H1 (cell line): ENCODE data around the gene IRAK1BP1. TPM values are rescaled to one million over a fixed set of nuclear protein-coding genes. Genes with fewer than 3 reads are reported as not detected.

ENCODE experiments used
- CTCF ChIA-PET: fragments of 300-600 bp; sonication (Branson Sonifier 250); formaldehyde crosslinking; loops from one replicate; lab custom pipeline; 2021; ENCODE audit not compliant: partially characterized antibody; lab: Charles Lee
- POLR2A ChIA-PET: fragments of 300-600 bp; sonication (Branson Sonifier 250); formaldehyde crosslinking; loops from one replicate; lab custom pipeline; 2021; ENCODE audit warnings: inconsistent platforms; ENCODE audit not compliant: partially characterized antibody; lab: Charles Lee
- DNase-seq, 2 experiments: peaks; one replicate each; pipeline versions ENCODE4 v3.0.0 to v3.0.0-alpha.2; 2010 to 2022; ENCODE audit warnings: low spot score in 2 of 2, low read depth in 1 of 2, mixed read lengths in 1 of 2
- FAIRE-seq: peaks from 2 replicates; lab custom pipeline; 2011; peaks lifted over from hg19 to GRCh38; lab: Jason Lieb, UNC
- H2AFZ ChIP-seq: 2 replicates; pipeline ENCODE4 v1.8.1; 2012; ENCODE audit warnings: low read length, inconsistent platforms
- H2AK5ac ChIP-seq: 2 replicates; pipeline ENCODE4 v1.6.1; 2013; ENCODE audit warnings: low read depth, low read length
- H2BK120ac ChIP-seq: replicated peaks from 2 replicates; pipeline ENCODE3; 2013; ENCODE audit warnings: low read depth, low read length, inconsistent platforms
- H2BK12ac ChIP-seq: 2 replicates; pipeline ENCODE4 v1.6.1; 2013; ENCODE audit warnings: low read depth, low read length
- H2BK15ac ChIP-seq: 2 replicates; pipeline ENCODE4 v1.6.1; 2013; ENCODE audit warnings: low read length
- H2BK20ac ChIP-seq: 2 replicates; pipeline ENCODE4 v1.6.1; 2013; ENCODE audit warnings: low read length
- H2BK5ac ChIP-seq: 2 replicates; pipeline ENCODE4 v1.6.1; 2013; ENCODE audit warnings: low read depth, low read length
- H3K14ac ChIP-seq: 2 replicates; pipeline ENCODE4 v1.6.1; 2013; ENCODE audit warnings: inconsistent platforms; ENCODE audit not compliant: insufficient read length
- H3K18ac ChIP-seq: 2 replicates; pipeline ENCODE4 v1.6.1; 2013; ENCODE audit warnings: low read length; ENCODE audit errors: extremely low read depth
- H3K23ac ChIP-seq: 2 replicates; pipeline ENCODE4 v1.6.1; 2013; ENCODE audit warnings: inconsistent platforms; ENCODE audit not compliant: insufficient read length
- H3K23me2 ChIP-seq: 2 replicates; pipeline ENCODE4 v1.6.1; 2013; ENCODE audit warnings: low read depth, low read length
- H3K27ac ChIP-seq: 2 replicates; pipeline ENCODE4 v1.6.1; 2011; ENCODE audit warnings: low read depth, low read length, inconsistent platforms
- H3K27me3 ChIP-seq, 4 experiments: replicated peaks in 1 of 4; 1 replicate in 1 of 4; 2 replicates in 3 of 4; pipeline versions ENCODE4 v1.6.1 to v1.8.1; 2011 to 2013; ENCODE audit warnings: low read length in 3 of 4, mild to moderate bottlenecking in 3 of 4, inconsistent platforms in 2 of 4, mixed read lengths in 2 of 4, moderate library complexity in 1 of 4; ENCODE audit not compliant: control insufficient read depth in 3 of 4, insufficient read depth in 3 of 4; ENCODE audit errors: extremely low read depth in 1 of 4
- H3K36me3 ChIP-seq, 4 experiments: 2 replicates each; pipeline versions ENCODE4 v1.6.1 to v1.8.1; 2011 to 2013; ENCODE audit warnings: mild to moderate bottlenecking in 4 of 4, low read length in 3 of 4, moderate library complexity in 2 of 4, control low read depth in 1 of 4, inconsistent platforms in 1 of 4; ENCODE audit not compliant: insufficient read depth in 4 of 4, control insufficient read depth in 2 of 4
- H3K4ac ChIP-seq: replicated peaks from 2 replicates; pipeline ENCODE3; 2013; ENCODE audit warnings: low read length, low read depth, mixed read lengths, inconsistent platforms; ENCODE audit not compliant: insufficient read length
- H3K4me1 ChIP-seq, 4 experiments: replicated peaks in 1 of 4; 1 replicate in 1 of 4; 2 replicates in 3 of 4; pipeline versions ENCODE4 v1.6.1 to v1.8.1; 2011 to 2013; ENCODE audit warnings: low read length in 3 of 4, inconsistent platforms in 2 of 4, mixed read lengths in 1 of 4; ENCODE audit not compliant: insufficient read depth in 4 of 4, control insufficient read depth in 3 of 4
- H3K4me2 ChIP-seq, 2 experiments: 2 replicates each; pipeline versions ENCODE4 v1.6.1 to v1.8.1; 2011 to 2013; ENCODE audit warnings: low read depth in 2 of 2, low read length in 2 of 2, control low read depth in 1 of 2, inconsistent platforms in 1 of 2, mild to moderate bottlenecking in 1 of 2; ENCODE audit not compliant: insufficient read depth in 1 of 2
- H3K4me3 ChIP-seq, 4 experiments: fragments of 200-600, 300-600 bp in 1 of 4; sonication (generic), shearing (Covaris generic), sonication (Bioruptor Twin) in 1 of 4; 2 replicates each; pipeline versions ENCODE4 v1.5.1 to v1.8.1; 2011 to 2016; ENCODE audit warnings: low read length in 4 of 4, low read depth in 3 of 4, control low read depth in 2 of 4, inconsistent platforms in 2 of 4, mild to moderate bottlenecking in 2 of 4, mixed read lengths in 1 of 4, moderate library complexity in 1 of 4; ENCODE audit not compliant: insufficient read depth in 2 of 4; ENCODE audit errors: extremely low read depth in 1 of 4
- H3K56ac ChIP-seq: replicated peaks from 2 replicates; pipeline ENCODE3; 2013; ENCODE audit warnings: low read depth, mild to moderate bottlenecking, mixed read lengths, low read length, inconsistent platforms; ENCODE audit not compliant: insufficient read length
- H3K79me1 ChIP-seq: 2 replicates; pipeline ENCODE4 v1.6.1; 2013; ENCODE audit warnings: low read depth, low read length, control low read depth
- H3K79me2 ChIP-seq, 2 experiments: 2 replicates each; pipeline versions ENCODE4 v1.6.1 to v1.8.1; 2012 to 2013; ENCODE audit warnings: low read length in 2 of 2, mild to moderate bottlenecking in 2 of 2, inconsistent platforms in 1 of 2; ENCODE audit not compliant: insufficient read depth in 2 of 2, control insufficient read depth in 1 of 2
- H3K9ac ChIP-seq, 4 experiments: replicated peaks in 1 of 4; 1 replicate in 1 of 4; 2 replicates in 3 of 4; pipeline versions ENCODE4 v1.6.1 to v1.8.1; 2011 to 2013; ENCODE audit warnings: low read depth in 3 of 4, low read length in 3 of 4, control low read depth in 2 of 4, mild to moderate bottlenecking in 2 of 4, moderate library complexity in 2 of 4, inconsistent platforms in 1 of 4; ENCODE audit errors: extremely low read depth in 1 of 4
- H3K9me3 ChIP-seq, 2 experiments: 2 replicates each; pipeline versions ENCODE4 v1.6.1 to v1.8.1; 2012 to 2013; ENCODE audit warnings: mild to moderate bottlenecking in 2 of 2, moderate library complexity in 2 of 2, control low read depth in 1 of 2, inconsistent platforms in 1 of 2, low read depth in 1 of 2, low read length in 1 of 2, mixed read lengths in 1 of 2; ENCODE audit not compliant: insufficient read depth in 2 of 2
- H4K20me1 ChIP-seq, 2 experiments: replicated peaks in 1 of 2; 2 replicates each; pipeline versions ENCODE3 to v1.8.1; 2011 to 2013; ENCODE audit warnings: inconsistent platforms in 2 of 2, low read length in 2 of 2, mild to moderate bottlenecking in 1 of 2; ENCODE audit not compliant: insufficient read depth in 2 of 2, control insufficient read depth in 1 of 2
- H4K5ac ChIP-seq: 2 replicates; pipeline ENCODE4 v1.6.1; 2013; ENCODE audit warnings: low read length, low read depth, mixed read lengths, inconsistent platforms; ENCODE audit not compliant: insufficient read length
- H4K8ac ChIP-seq: 2 replicates; pipeline ENCODE4 v1.8.0; 2013; ENCODE audit warnings: mild to moderate bottlenecking, moderate library complexity, low read length, inconsistent platforms; ENCODE audit not compliant: insufficient read depth; ENCODE audit errors: extremely low read depth
- H4K91ac ChIP-seq: replicated peaks from 2 replicates; pipeline ENCODE3; 2013; ENCODE audit warnings: low read length, mixed read lengths, inconsistent platforms; ENCODE audit not compliant: insufficient read length
- ASH2L ChIP-seq: fragments of 200-600, 300-600 bp; sonication (generic); IDR thresholded peaks from one replicate; pipeline ENCODE4 v1.7.1; 2017; ENCODE audit warnings: low read length
- BACH1 ChIP-seq: IDR thresholded peaks from 2 replicates; pipeline ENCODE4 v1.6.1; 2012; ENCODE audit warnings: low read length, improper control_type of control experiment
- BRCA1 ChIP-seq: IDR thresholded peaks from 2 replicates; pipeline ENCODE4 v1.6.1; 2012; ENCODE audit warnings: low read depth, low read length, improper control_type of control experiment
- CHD1 ChIP-seq: IDR thresholded peaks from 2 replicates; pipeline ENCODE4 v1.6.1; 2012; ENCODE audit warnings: low read depth, low read length, improper control_type of control experiment
- RFX5 ChIP-seq: IDR thresholded peaks from 2 replicates; pipeline ENCODE4 v1.6.1; 2011; ENCODE audit warnings: low read depth, low read length, improper control_type of control experiment, borderline replicate concordance
- SAP30 ChIP-seq: fragments of 300-600 bp; sonication (generic); IDR thresholded peaks from 2 replicates; pipeline ENCODE4 v1.7.1; 2012; ENCODE audit warnings: low read length, moderate library complexity, mild to moderate bottlenecking, inconsistent platforms; ENCODE audit not compliant: insufficient read depth, insufficient replicate concordance
- SP4 ChIP-seq: IDR thresholded peaks from 2 replicates; pipeline ENCODE4 v1.6.1; 2012; ENCODE audit warnings: low read length, inconsistent platforms
- TAF1 ChIP-seq: IDR thresholded peaks from 2 replicates; pipeline ENCODE4 v1.6.1; 2011; ENCODE audit warnings: mild to moderate bottlenecking, low read depth, low read length
- polyA plus RNA-seq, 7 experiments: library from polyadenylated mRNA; depleted of rRNA in 3 of 7; stranded (reverse) in 5 of 7; unstranded in 2 of 7; fragments of >200 nt in 5 of 7; fragments of 200-250 nt in 2 of 7; gene quantifications; 1 replicate in 5 of 7; 2 replicates in 1 of 7; 4 replicates in 1 of 7; pipeline versions ENCODE4 v1.2.1 to v1.2.3, GENCODE V29; 2011 to 2013; ENCODE audit warnings: missing spikeins in 2 of 7, mixed read lengths in 2 of 7
- total RNA-seq: library from RNA; stranded (reverse); fragmentation: NEBNext Ultra II Directional; extraction: Animal tissue kit (Norgen Biotek cat#: 25700); gene quantifications from 2 replicates; pipeline ENCODE4 v1.2.1, GENCODE V29; 2021

IRAK1BP1 gene
- total and polyA plus RNA-seq, 2 of the 8 experiments (the other 6 are each of a cell fraction or from before 2014, with no cell fraction given): 3.7 to 4.7 TPM

DNA sequence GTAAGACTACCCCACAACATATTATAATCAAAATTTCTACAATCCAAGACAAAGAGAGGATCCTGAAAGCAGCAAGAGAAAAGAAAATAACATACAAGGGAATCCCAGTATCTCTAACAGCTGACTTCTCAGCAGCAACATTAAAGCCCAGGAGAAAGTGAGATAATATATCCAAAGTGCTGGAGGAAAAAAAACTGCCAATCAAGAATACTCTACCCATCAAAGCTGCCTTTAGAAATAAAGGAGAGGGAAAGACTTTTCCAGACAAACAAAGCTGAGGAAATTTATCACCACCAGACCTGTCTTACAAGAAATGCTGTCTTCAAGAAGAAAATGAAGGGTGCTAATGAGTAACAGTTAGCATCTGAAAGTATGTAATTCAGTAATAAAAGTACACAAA is 43.3 kb upstream of the IRAK1BP1 start:
- Histone ChIP-seq H2AK5ac (no peak overlapping the region), H3K9ac (no peak overlapping the region), H4K20me1 (no peaks in the 10 kb centered on the region), H2BK12ac (no peak overlapping the region), H4K8ac (no peak overlapping the region), H3K23me2 (no peaks in the 10 kb centered on the region), H2AFZ (no peak overlapping the region), H3K4ac (no peak overlapping the region), H3K27ac (no peak overlapping the region), H3K36me3 (no peaks in the 10 kb centered on the region), H2BK15ac (no peak overlapping the region), H3K23ac (no peak overlapping the region), H3K4me1 (no peaks in the 10 kb centered on the region), H3K14ac (no peak overlapping the region), H3K27me3 (no peaks in the 10 kb centered on the region), H2BK120ac (no peak overlapping the region), H2BK5ac (no peak overlapping the region), H3K4me2 (no peak overlapping the region), H3K56ac (no peak overlapping the region), H4K5ac (no peak overlapping the region), H3K9me3 (no peaks in the 10 kb centered on the region), H3K18ac (no peak overlapping the region), H2BK20ac (no peak overlapping the region), H3K79me1 (no peaks in the 10 kb centered on the region), H3K79me2 (no peaks in the 10 kb centered on the region), H3K4me3 (no peak overlapping the region), H4K91ac (no peak overlapping the region)
- TF ChIP-seq SP4: no peak
- no peak for TF ChIP-seq RFX5
- no peak for TF ChIP-seq TAF1
- TF ChIP-seq BACH1: no peak
- no peak for TF ChIP-seq CHD1
- TF ChIP-seq BRCA1: no peak
- TF ChIP-seq ASH2L: no peak
- TF ChIP-seq SAP30: no peak
- FAIRE-seq (no peak), DNase-seq (no peak)
- ChIA-PET POLR2A (no interaction called here), CTCF (interaction anchor here (1.0 to 1.3 kb wide), 2 partner anchors 14 to 15 kb away, joined by 3 to 5 read pairs; no protein-coding TSS in a partner anchor)
